GM10266 (cell line): ENCODE results near the gene ARHGAP32.
"Not testable (repeated sequence)": the region's sequence is repeated elsewhere in the genome, so short reads cannot be mapped to it uniquely, and the experiment has no call there.

Experiments used
- DNase-seq: peaks from one replicate; pipeline ENCODE4 v3.0.0; 2012; ENCODE audit errors: extremely low spot score
- CTCF ChIP-seq: IDR thresholded peaks from 2 replicates; pipeline ENCODE4 v1.5.1; 2012; ENCODE audit warnings: mild to moderate bottlenecking, low read depth; ENCODE audit not compliant: control insufficient read depth, insufficient read depth; ENCODE audit errors: missing control alignments

ARHGAP32 gene

GRCh38 chr11:129006161-129006560 is 186.0 kb downstream of the ARHGAP32 start:
- no peak for TF ChIP-seq CTCF
- no peak for DNase-seq

GRCh38 chr11:128999165-128999564 is 193.0 kb downstream of the ARHGAP32 start:
- not testable (repeated sequence) for DNase-seq

- TF ChIP-seq CTCF, result no peak
Observed at GRCh38 chr11:128988242-128988970, 203.7 kb downstream of the ARHGAP32 start.

GRCh38 chr11:128985880-128986279 is 206.2 kb downstream of the ARHGAP32 start:
- no peak for DNase-seq

More at GRCh38 chr11:128988242-128988970, 203.7 kb downstream of the ARHGAP32 start:
- DNase-seq, result no peak

GRCh38 chr11:128983023-128983422 is 209.1 kb downstream of the ARHGAP32 start:
- DNase-seq, result no peak
- TF ChIP-seq CTCF, result no peak

More at GRCh38 chr11:128985880-128986279, 206.2 kb downstream of the ARHGAP32 start:
- TF ChIP-seq CTCF, result no peak

GRCh38 chr11:128981254-128981653 is 210.9 kb downstream of the ARHGAP32 start:
- TF ChIP-seq CTCF, result no peak
- DNase-seq, result no peak

- no peak for TF ChIP-seq CTCF
- no peak for DNase-seq
Observed at GRCh38 chr11:128970598-128971190, 221.4 kb downstream of the ARHGAP32 start.
